Heart right ventricle (tissue), 16 donors: ENCODE data around the gene PERM1. TPM values are rescaled to one million over a fixed set of nuclear protein-coding genes. Genes with fewer than 3 reads are reported as not detected.

ENCODE experiments used
- ATAC-seq, 8 donors: fragments of 200-7000 bp; cut with Tn5 transposase; one replicate each; pipeline ENCODE4 v1.9.1; 2020; ENCODE audit warnings: mild to moderate bottlenecking in 8 of 8, moderate library complexity in 8 of 8, moderate number of reproducible peaks in 1 of 8
- DNase-seq, 2 donors: peaks; one replicate each; pipeline ENCODE4 v3.0.0-alpha.2; 2020
- H3K27ac ChIP-seq, 10 donors: fragments of 200-600 bp; sonication (generic) in 2 of 10; one replicate each; pipeline versions ENCODE4 v1.5.0 to v1.8.0; 2020 to 2022; ENCODE audit warnings: mild to moderate bottlenecking in 3 of 10
- H3K27me3 ChIP-seq, 7 donors: fragments of 200-600 bp; one replicate each; pipeline ENCODE4 v1.8.0; 2021 to 2022; ENCODE audit warnings: mild to moderate bottlenecking in 2 of 7
- H3K36me3 ChIP-seq, 9 donors: fragments of 200-600 bp; sonication (generic) in 1 of 9; one replicate each; pipeline versions ENCODE4 v1.5.0 to v1.8.0; 2020 to 2022; ENCODE audit warnings: mild to moderate bottlenecking in 2 of 9
- H3K4me1 ChIP-seq, 9 donors: fragments of 200-600 bp; sonication (generic) in 1 of 9; one replicate each; pipeline versions ENCODE4 v1.5.0 to v1.8.0; 2020 to 2022; ENCODE audit warnings: mild to moderate bottlenecking in 4 of 9
- H3K4me3 ChIP-seq, 10 donors: fragments of 200-600 bp; sonication (generic) in 2 of 10; one replicate each; pipeline versions ENCODE4 v1.5.0 to v1.8.0; 2020 to 2022; ENCODE audit warnings: mild to moderate bottlenecking in 7 of 10, moderate library complexity in 2 of 10
- H3K9me3 ChIP-seq, 11 donors: fragments of 200-600 bp in 10 of 11; sonication (generic) in 2 of 11; one replicate each; pipeline versions ENCODE4 v1.5.0 to v1.8.0; 2013 to 2022; ENCODE audit warnings: mild to moderate bottlenecking in 2 of 11, control low read depth in 1 of 11, moderate library complexity in 1 of 11
- CTCF ChIP-seq, 9 donors: fragments of 200-600 bp; sonication (generic) in 2 of 9; IDR thresholded peaks; one replicate each; pipeline versions ENCODE4 v1.5.0 to v1.8.0; 2021 to 2022; ENCODE audit warnings: antibody characterized with exemption in 9 of 9, mild to moderate bottlenecking in 5 of 9, moderate library complexity in 1 of 9
- WGBS, 2 donors: extraction: QIAGEN DNeasy Blood & Tissue Kit; methylation state at CpG; one replicate each; pipeline ENCODE4 v1.1.7; 2013; ENCODE audit warnings: inconsistent platforms in 1 of 2; 5-methylcytosine and 5-hydroxymethylcytosine counted together
- intact Hi-C, 10 donors: fragments of 100-400 bp; cut with DNase I; formaldehyde crosslinking; loops; one replicate each; pipeline versions ENCODE4 v1.11.1 to v1.14.2; 2022
- polyA plus RNA-seq, 2 donors: library from polyadenylated mRNA; stranded (reverse); fragments of 200-250 nt; gene quantifications; one replicate each; pipeline ENCODE4 v1.2.3, GENCODE V29; 2013
- total RNA-seq, 10 donors: library from RNA; stranded (reverse); fragmentation: NEBNext Ultra II Directional in 3 of 10; extraction: Animal tissue kit (Norgen Biotek cat#: 25700) in 3 of 10; gene quantifications; one replicate each; pipeline versions ENCODE4 v1.2.1 to v1.2.4, GENCODE V29; 2021 to 2023
- donor health status: Arrhythmogenic right ventricular cardiomyopathy.
- donor health status: ischemic (EF 13 %, LVEDD 7.1; RV severe dilation, severe dysfunction).
- donor health status: healthy with polysubstance abuse.
- donor health status: DM: no; HTN: yes; CAD: no.
- donor health status: DM: no; HTN: no; CAD: no.
- donor health status: ischemic (EF 25% LVEDD 6.9; RV normal size, moderate dysfunction).
- donor health status: ischemic (EF 25% LVEDD 5.7; RV mildly dilated, moderate dysfunction).
- donor health status: healthy.
- donor health status: DM: yes; HTN: yes; CAD: no.
- donor health status: Ischemic cardiomyopathy.
- donor health status: ischemic (EF 35%, LVEDD 5.7; RV mildly dilated, moderate dysfunction).
- donor health status: nonischemic (EF 11% LVEDD 7.7; RV severe dilation, severe dysfunction).
- donor health status: DM: yes; HTN: yes; CAD: no.
- donor health status: PGD.
- donor health status: ischemic (EF 29% LVEDD 5.4; RV normal size, mild dysfunction).
- donor health status: nonischemic (EF 23%, LVEDD 6.1; RV moderate dilation, normal function).

The PERM1 gene
- total and polyA plus RNA-seq, 12 donors = 55.1 to 513 (median 122) TPM

GRCh38 chr1:932173-932510 lies 49.8 kb downstream of the PERM1 start:
- Histone ChIP-seq H3K4me3 (no peak overlapping the region), H3K27me3 (peaks cover 23 to 87% (median 78%) of the 10 kb centered on the region in 7 donors), H3K27ac (no peak overlapping the region), H3K9me3 (no peaks in the 10 kb centered on the region), H3K36me3 (no peaks in the 10 kb centered on the region), H3K4me1 (peaks cover 3 to 16% (median 11%) of the 10 kb centered on the region in 9 donors)
- DNase-seq (no peak), ATAC-seq (no peak)
- WGBS, 2 donors = 52 to 62% methylated on average over 16 of the region's 16 CpGs
- intact Hi-C loops = no loop called here
- no peak for TF ChIP-seq CTCF (IDR thresholded peaks at IDR 0.05)

- Histone ChIP-seq H3K27ac (no peak overlapping the region), H3K4me1 (peaks cover 3 to 16% (median 11%) of the 10 kb centered on the region in 9 donors), H3K27me3 (peaks cover 25 to 87% (median 78%) of the 10 kb centered on the region in 7 donors), H3K9me3 (no peaks in the 10 kb centered on the region), H3K4me3 (no peak overlapping the region), H3K36me3 (no peaks in the 10 kb centered on the region)
- intact Hi-C loops = no loop called here
- no peak for TF ChIP-seq CTCF (IDR thresholded peaks at IDR 0.05)
- 41 to 47% methylated on average over 15 of the region's 15 CpGs for WGBS, 2 donors
- no peak for DNase-seq
- ATAC-seq = no peak
Observed at GRCh38 chr1:931380-932172, 50.3 kb downstream of the PERM1 start.

- no peaks in the 10 kb centered on the region for H3K36me3 ChIP-seq
- peaks cover under 1 to 16% (median 9%) of the 10 kb centered on the region in 9 donors for H3K4me1 ChIP-seq
- H3K4me3 ChIP-seq = no peak overlapping the region
- no peaks in the 10 kb centered on the region for H3K9me3 ChIP-seq
- H3K27me3 ChIP-seq = peaks cover 25 to 87% (median 78%) of the 10 kb centered on the region in 7 donors
- 70 to 72% methylated on average over 18 of the region's 18 CpGs for WGBS, 2 donors
- ATAC-seq = no peak
- intact Hi-C loops = no loop called here
- no peak overlapping the region for H3K27ac ChIP-seq
- no peak for DNase-seq
- no peak for TF ChIP-seq CTCF (IDR thresholded peaks at IDR 0.05)
Observed at GRCh38 chr1:930633-931138, 51.2 kb downstream of the PERM1 start.

GRCh38 chr1:929712-930632 lies 51.9 kb downstream of the PERM1 start:
- H3K27ac ChIP-seq = no peak overlapping the region
- peaks cover 0 to 14% (median 7%) of the 10 kb centered on the region in 9 donors for H3K4me1 ChIP-seq
- DNase-seq (no peak), ATAC-seq (no peak)
- no peaks in the 10 kb centered on the region for H3K9me3 ChIP-seq
- 83 to 86% methylated on average over 40 of the region's 40 CpGs for WGBS, 2 donors
- no peak overlapping the region for H3K4me3 ChIP-seq
- peaks cover 18 to 85% (median 78%) of the 10 kb centered on the region in 7 donors for H3K27me3 ChIP-seq
- no peaks in the 10 kb centered on the region for H3K36me3 ChIP-seq
- intact Hi-C loops = no loop called here
- no peak for TF ChIP-seq CTCF (IDR thresholded peaks at IDR 0.05)
